ENCODE results near the gene PRMT2. TPM values are rescaled to one million over a fixed set of nuclear protein-coding genes. Genes with fewer than 3 reads are reported as not detected.

Gene PRMT2
- total RNA-seq, 1 experiment from 2014 or later, result 101 TPM

GRCh38 chr21:46656820-46657219, 21.3 kb downstream of the PRMT2 start:
- Histone ChIP-seq H3K9me2 (replicated peaks; ENCODE audit: low read length) (no peaks in the 10 kb centered on the region), H4K20me1 (ENCODE audit: low read length) (no peaks in the 10 kb centered on the region), H3K9me3 (ENCODE audit: low read length) (peaks cover 5% of the 10 kb centered on the region; the same call in 1 of the 2 replicates), H3K27ac (ENCODE audit: low read length) (no peak overlapping the region), H2AFZ (ENCODE audit: low read length) (no peak overlapping the region), H3K9ac (ENCODE audit: low read length) (no peak overlapping the region), H3K4me1 (ENCODE audit: insufficient read depth, low read length) (no peaks in the 10 kb centered on the region), H3K36me3 (ENCODE audit: low read depth, low read length) (peaks cover 41% of the 10 kb centered on the region), H3K4me3 (ENCODE audit: low read length) (no peak overlapping the region), H3F3A (ENCODE audit: low read length, unreplicated experiment) (no peaks in the 10 kb centered on the region), H3K4me2 (ENCODE audit: low read length) (no peak overlapping the region), H3K27me3 (ENCODE audit: low read length) (no peaks in the 10 kb centered on the region), H3K79me2 (ENCODE audit: low read length) (no peaks in the 10 kb centered on the region)
- BruUV-seq (replicated peaks), result no TSS peak
- ATAC-seq (no peak), DNase-seq (no peak)
- TF ChIP-seq EZH2phosphoT487 (IDR thresholded peaks at IDR 0.05; ENCODE audit: borderline replicate concordance, low read length), result no peak
- TF ChIP-seq, protein P1, sequence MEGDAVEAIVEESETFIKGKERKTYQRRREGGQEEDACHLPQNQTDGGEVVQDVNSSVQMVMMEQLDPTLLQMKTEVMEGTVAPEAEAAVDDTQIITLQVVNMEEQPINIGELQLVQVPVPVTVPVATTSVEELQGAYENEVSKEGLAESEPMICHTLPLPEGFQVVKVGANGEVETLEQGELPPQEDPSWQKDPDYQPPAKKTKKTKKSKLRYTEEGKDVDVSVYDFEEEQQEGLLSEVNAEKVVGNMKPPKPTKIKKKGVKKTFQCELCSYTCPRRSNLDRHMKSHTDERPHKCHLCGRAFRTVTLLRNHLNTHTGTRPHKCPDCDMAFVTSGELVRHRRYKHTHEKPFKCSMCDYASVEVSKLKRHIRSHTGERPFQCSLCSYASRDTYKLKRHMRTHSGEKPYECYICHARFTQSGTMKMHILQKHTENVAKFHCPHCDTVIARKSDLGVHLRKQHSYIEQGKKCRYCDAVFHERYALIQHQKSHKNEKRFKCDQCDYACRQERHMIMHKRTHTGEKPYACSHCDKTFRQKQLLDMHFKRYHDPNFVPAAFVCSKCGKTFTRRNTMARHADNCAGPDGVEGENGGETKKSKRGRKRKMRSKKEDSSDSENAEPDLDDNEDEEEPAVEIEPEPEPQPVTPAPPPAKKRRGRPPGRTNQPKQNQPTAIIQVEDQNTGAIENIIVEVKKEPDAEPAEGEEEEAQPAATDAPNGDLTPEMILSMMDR (conservative IDR thresholded peaks at IDR 0.05; ENCODE audit: low read depth, low read length), result no peak
- TF ChIP-seq EZH2 (IDR thresholded peaks at IDR 0.05; ENCODE audit: low read length, unreplicated experiment), result no peak
- ChIA-PET CTCF (no interaction called here), POLR2A (ENCODE audit: unreplicated experiment) (no interaction called here)
- intact Hi-C loops (cut with micrococcal nuclease), result no loop called here

GRCh38 chr21:46660505-46660904, 25.0 kb downstream of the PRMT2 start:
- intact Hi-C loops (cut with micrococcal nuclease), result no loop called here
- Histone ChIP-seq H2AFZ (ENCODE audit: low read length) (no peak overlapping the region), H3K9ac (ENCODE audit: low read length) (no peak overlapping the region), H3K4me2 (ENCODE audit: low read length) (no peak overlapping the region), H3K79me2 (ENCODE audit: low read length) (no peaks in the 10 kb centered on the region), H3K27ac (ENCODE audit: low read length) (no peak overlapping the region), H3F3A (ENCODE audit: low read length, unreplicated experiment) (no peaks in the 10 kb centered on the region), H3K9me2 (replicated peaks; ENCODE audit: low read length) (no peaks in the 10 kb centered on the region), H4K20me1 (ENCODE audit: low read length) (no peaks in the 10 kb centered on the region), H3K9me3 (ENCODE audit: low read length) (no peaks in the 10 kb centered on the region), H3K4me3 (ENCODE audit: low read length) (no peak overlapping the region), H3K27me3 (ENCODE audit: low read length) (no peaks in the 10 kb centered on the region), H3K4me1 (ENCODE audit: insufficient read depth, low read length) (no peaks in the 10 kb centered on the region), H3K36me3 (ENCODE audit: low read depth, low read length) (peaks cover 5% of the 10 kb centered on the region)
- ATAC-seq, result no peak
- TF ChIP-seq EZH2 (IDR thresholded peaks at IDR 0.05; ENCODE audit: low read length, unreplicated experiment) (no peak), EZH2phosphoT487 (IDR thresholded peaks at IDR 0.05; ENCODE audit: borderline replicate concordance, low read length) (no peak)
- TF ChIP-seq, protein P1 (conservative IDR thresholded peaks at IDR 0.05; ENCODE audit: low read depth, low read length), result no peak
- CTCF ChIA-PET, result no interaction called here
- POLR2A ChIA-PET (ENCODE audit: unreplicated experiment), result no interaction called here
- DNase-seq, result no peak
- no TSS peak for BruUV-seq (replicated peaks)

- Histone ChIP-seq H3K79me2 (ENCODE audit: low read length) (no peaks in the 10 kb centered on the region), H3K4me3 (ENCODE audit: low read length) (no peak overlapping the region), H3K9me2 (replicated peaks; ENCODE audit: low read length) (no peaks in the 10 kb centered on the region), H3K4me1 (ENCODE audit: insufficient read depth, low read length) (no peaks in the 10 kb centered on the region), H3F3A (ENCODE audit: low read length, unreplicated experiment) (no peaks in the 10 kb centered on the region), H3K4me2 (ENCODE audit: low read length) (no peak overlapping the region), H3K27me3 (ENCODE audit: low read length) (no peaks in the 10 kb centered on the region), H3K27ac (ENCODE audit: low read length) (no peak overlapping the region), H3K36me3 (ENCODE audit: low read depth, low read length) (no peaks in the 10 kb centered on the region; the same call in 1 of the 2 replicates), H4K20me1 (ENCODE audit: low read length) (no peaks in the 10 kb centered on the region), H2AFZ (ENCODE audit: low read length) (no peak overlapping the region), H3K9ac (ENCODE audit: low read length) (no peak overlapping the region), H3K9me3 (ENCODE audit: low read length) (no peaks in the 10 kb centered on the region)
- TF ChIP-seq EZH2phosphoT487 (IDR thresholded peaks at IDR 0.05; ENCODE audit: borderline replicate concordance, low read length), result no peak
- TF ChIP-seq, protein P1 (conservative IDR thresholded peaks at IDR 0.05; ENCODE audit: low read depth, low read length), result no peak
- TF ChIP-seq EZH2 (IDR thresholded peaks at IDR 0.05; ENCODE audit: low read length, unreplicated experiment), result no peak
- intact Hi-C loops (cut with micrococcal nuclease), result no loop called here
- no TSS peak for BruUV-seq (replicated peaks)
- DNase-seq (no peak), ATAC-seq (no peak)
- POLR2A ChIA-PET (ENCODE audit: unreplicated experiment), result no interaction called here
- CTCF ChIA-PET, result no interaction called here
These were observed 25.7 kb downstream of the PRMT2 start for GRCh38 chr21:46661211-46661625.

All from PC-3 (cell line).